ENCODE measurements around the gene DUSP2. TPM values are rescaled to one million over a fixed set of nuclear protein-coding genes. Genes with fewer than 3 reads are reported as not detected.

The DUSP2 gene
- total RNA-seq, 2 experiments from 2014 or later, result 248 to 407 TPM

DNA sequence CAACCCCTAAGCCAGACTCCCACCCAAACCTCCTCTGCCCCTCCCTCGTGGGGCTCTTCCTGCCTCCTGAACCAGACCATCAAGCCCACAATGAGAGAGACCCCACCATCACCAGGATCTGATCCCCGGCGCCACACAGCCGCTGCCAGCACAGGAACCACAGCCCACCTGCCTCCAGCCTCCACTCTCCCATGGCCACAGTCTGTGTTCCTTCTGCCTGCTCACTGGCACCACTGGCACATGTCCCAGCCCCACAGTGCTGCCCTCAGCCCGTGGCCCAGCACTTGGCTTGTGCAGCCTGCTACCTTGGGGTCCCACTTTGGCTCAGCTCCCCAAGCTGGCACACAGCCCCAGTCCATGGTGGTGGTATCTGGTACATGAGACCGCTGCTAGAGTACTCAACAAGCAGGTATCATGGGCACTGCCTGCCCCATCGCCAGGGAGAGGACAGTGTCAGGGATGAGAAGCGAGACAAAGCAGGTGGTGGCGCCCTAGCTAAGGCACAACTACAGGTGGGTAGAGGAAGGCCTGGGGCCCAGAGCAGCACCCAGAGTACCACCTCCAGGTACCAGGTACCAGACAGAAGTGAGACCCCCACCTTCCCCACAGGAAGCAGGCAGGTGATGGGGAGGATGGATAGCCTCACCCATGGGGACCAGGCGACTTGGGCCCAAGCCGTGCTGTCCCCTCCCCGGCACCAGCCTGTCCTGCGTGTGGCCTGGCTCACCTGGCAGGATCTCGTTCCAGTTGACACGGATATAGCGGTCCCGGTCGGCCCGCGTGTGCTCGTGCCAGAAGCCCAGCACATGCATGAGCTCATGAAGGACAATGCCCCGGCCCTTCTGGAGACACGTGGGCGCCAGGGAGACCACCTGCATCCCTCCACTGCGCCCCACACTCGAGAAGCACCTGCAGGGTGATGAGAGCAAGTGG is 13.2 kb downstream of the DUSP2 start:
- POLR2A ChIA-PET, result interaction anchor here (0.6 to 1.0 kb wide), 2 partner anchors 26 to 135 kb away, joined by 3 read pairs; no protein-coding TSS in a partner anchor
- intact Hi-C loops (cut with DNase I, micrococcal nuclease), result no loop called here

DNA sequence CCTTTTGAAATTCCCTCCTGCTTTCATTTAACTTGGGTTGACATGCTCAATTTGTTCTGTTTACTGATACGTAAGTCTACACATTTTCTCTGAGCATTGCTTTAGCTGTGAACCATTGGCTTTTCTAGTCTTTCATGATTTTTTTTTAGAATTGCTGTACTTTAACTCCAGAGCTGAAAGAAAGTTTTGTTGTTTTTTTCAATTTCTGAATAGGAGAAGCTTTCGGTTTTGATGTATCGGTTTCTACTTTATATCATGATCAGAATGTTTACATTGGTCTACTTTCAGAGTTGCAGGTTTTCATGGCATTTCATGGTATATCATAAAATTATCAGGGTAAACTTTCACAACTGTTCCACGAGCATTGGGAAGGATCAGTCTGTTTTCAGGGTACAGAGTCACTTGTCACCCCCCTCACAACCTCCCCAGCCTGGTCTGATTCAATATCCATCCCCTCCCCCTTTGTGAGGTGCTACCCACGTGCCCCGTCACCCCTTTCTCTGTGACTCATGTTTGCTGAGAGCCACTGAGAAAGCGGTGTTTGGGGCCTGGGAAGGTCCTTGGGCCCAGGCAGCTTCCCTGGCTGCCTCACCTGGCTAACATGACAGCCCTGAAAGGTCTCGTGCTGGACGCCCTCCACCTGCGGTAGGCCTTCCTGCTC is 14.0 kb downstream of the DUSP2 start:
- Mint-ChIP-seq H3K4me1 (peaks cover 18% of the 10 kb centered on the region), H3K27me3 (no peaks in the 10 kb centered on the region), H3K36me3 (ENCODE audit: low read depth) (peaks cover 14% of the 10 kb centered on the region), H3K4me3 (peak overlapping the region; percentile 5), H3K9me3 (ENCODE audit: low read depth) (no peaks in the 10 kb centered on the region), H3K27ac (peak overlapping the region; percentile 91)
- ChIA-PET CTCF (interaction anchor here (1.6 to 5.0 kb wide), 5 partner anchors 8 to 139 kb away, joined by 5 to 40 read pairs (median 13); partner anchors contain the start of genes ADRA2B and ASTL), POLR2A (interaction anchor here (0.6 to 1.0 kb wide), 2 partner anchors 27 to 136 kb away, joined by 3 read pairs; no protein-coding TSS in a partner anchor)
- DNase-seq (peak; percentile 76), ATAC-seq (peak; percentile 86)
- intact Hi-C loops (cut with DNase I, micrococcal nuclease), result no loop called here

More for the DNA sequence above, 13.2 kb downstream of the DUSP2 start:
- Mint-ChIP-seq H3K27me3 (no peaks in the 10 kb centered on the region), H3K4me3 (peak overlapping the region; percentile 5), H3K36me3 (ENCODE audit: low read depth) (peaks cover 14% of the 10 kb centered on the region), H3K27ac (peak overlapping the region; percentile 91), H3K9me3 (ENCODE audit: low read depth) (no peaks in the 10 kb centered on the region), H3K4me1 (peaks cover 18% of the 10 kb centered on the region)
- ATAC-seq, result peak; percentile 5
- no peak for DNase-seq
- CTCF ChIA-PET, result interaction anchor here (1.6 to 5.0 kb wide), 3 partner anchors 15 to 140 kb away, joined by 5 to 40 read pairs (median 33); partner anchors contain the start of gene ADRA2B

DNA sequence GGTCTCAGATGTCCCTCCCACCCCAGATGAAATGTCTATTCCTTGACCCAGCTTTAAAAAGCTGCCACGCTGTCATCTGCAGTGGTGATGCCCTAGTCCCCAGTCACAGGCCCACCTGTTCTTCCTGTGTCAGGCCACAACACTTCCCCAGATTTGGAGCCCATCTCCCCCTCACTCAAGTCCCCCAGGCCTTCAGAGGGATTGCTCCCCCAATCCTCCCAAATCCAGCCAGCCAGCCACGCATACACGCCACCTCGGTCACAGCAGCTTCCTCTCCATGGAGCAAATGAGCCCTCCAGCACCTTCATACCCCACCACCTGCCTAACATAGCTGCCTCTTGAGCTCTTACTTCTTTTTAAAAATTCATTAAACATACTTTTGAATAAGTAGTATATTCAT is 14.8 kb downstream of the DUSP2 start:
- Mint-ChIP-seq H3K36me3 (ENCODE audit: low read depth) (peaks cover 16% of the 10 kb centered on the region), H3K27me3 (no peaks in the 10 kb centered on the region), H3K9me3 (ENCODE audit: low read depth) (no peaks in the 10 kb centered on the region), H3K4me3 (no peak overlapping the region), H3K4me1 (peaks cover 18% of the 10 kb centered on the region), H3K27ac (peak overlapping the region; percentile 5)
- intact Hi-C loops (cut with DNase I, micrococcal nuclease), result no loop called here
- ChIA-PET POLR2A (no interaction called here), CTCF (interaction anchor here (0.6 to 5.0 kb wide), 7 partner anchors 9 to 138 kb away, joined by 3 to 40 read pairs (median 9); partner anchors contain the start of genes ADRA2B and ASTL)
- no peak for DNase-seq
- no peak for ATAC-seq

DNA sequence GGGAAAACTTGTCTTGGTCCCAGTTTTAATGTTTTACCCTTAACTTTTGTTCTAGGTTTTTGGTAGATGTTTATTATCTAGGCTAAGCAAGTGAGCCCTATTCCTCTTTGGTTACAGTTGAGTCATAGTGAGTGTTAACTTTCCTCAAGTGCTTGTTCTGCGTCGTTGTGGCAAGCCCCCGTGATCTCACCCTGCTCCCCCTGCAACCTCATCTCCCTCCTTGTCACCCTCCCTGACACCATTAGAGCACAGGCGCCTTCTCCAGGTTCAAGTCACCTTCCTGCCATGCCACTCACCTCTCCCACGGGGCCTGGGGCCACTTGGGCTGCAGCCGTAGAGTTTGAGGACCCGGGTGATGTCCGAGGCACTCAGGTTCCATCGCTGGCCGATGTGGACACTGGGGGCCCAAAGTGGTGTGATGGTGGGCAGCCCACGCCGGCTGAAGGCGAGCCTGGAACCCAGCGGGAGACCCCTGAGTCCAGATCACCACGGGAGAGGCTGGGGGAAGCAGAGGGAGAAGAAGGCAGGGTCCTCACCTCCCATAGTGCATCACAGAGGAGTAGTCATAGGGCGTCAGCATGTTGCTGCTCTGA is 15.6 kb downstream of the DUSP2 start:
- Mint-ChIP-seq H3K36me3 (ENCODE audit: low read depth) (peaks cover 17% of the 10 kb centered on the region), H3K4me3 (no peak overlapping the region), H3K27ac (no peak overlapping the region), H3K9me3 (ENCODE audit: low read depth) (no peaks in the 10 kb centered on the region), H3K27me3 (no peaks in the 10 kb centered on the region), H3K4me1 (peaks cover 18% of the 10 kb centered on the region)
- ATAC-seq, result no peak
- intact Hi-C loops (cut with DNase I, micrococcal nuclease), result no loop called here
- ChIA-PET POLR2A (no interaction called here), CTCF (interaction anchor here (0.5 to 5.0 kb wide), 6 partner anchors 10 to 342 kb away, joined by 3 to 40 read pairs (median 8); partner anchors contain the start of genes ADRA2B and ASTL)
- no peak for DNase-seq

DNA sequence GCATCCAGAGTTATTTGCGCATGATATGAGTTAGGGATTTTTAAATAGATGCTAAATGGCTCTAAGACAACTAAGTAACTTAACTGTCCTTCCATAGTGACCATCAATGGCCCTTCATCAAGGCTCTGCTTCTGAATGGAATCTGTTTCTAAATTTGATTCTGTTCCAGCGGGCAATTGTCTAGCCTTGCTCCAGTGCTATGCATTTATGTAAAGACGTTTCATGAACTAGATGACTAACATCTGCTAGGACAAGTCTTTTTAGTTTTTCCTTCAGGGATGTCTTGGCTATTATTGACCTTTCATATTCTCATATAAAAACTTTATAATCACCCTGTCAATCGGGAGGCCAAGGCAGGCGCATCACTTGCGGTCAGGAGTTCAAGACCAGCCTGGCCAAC is 16.8 kb downstream of the DUSP2 start:
- Mint-ChIP-seq H3K36me3 (ENCODE audit: low read depth) (peaks cover 18% of the 10 kb centered on the region), H3K4me1 (peaks cover 18% of the 10 kb centered on the region), H3K9me3 (ENCODE audit: low read depth) (no peaks in the 10 kb centered on the region), H3K4me3 (no peak overlapping the region), H3K27ac (no peak overlapping the region), H3K27me3 (no peaks in the 10 kb centered on the region)
- ATAC-seq (no peak), DNase-seq (no peak)
- POLR2A ChIA-PET, result no interaction called here
- CTCF ChIA-PET, result no interaction called here
- intact Hi-C loops (cut with DNase I, micrococcal nuclease), result no loop called here

DNA sequence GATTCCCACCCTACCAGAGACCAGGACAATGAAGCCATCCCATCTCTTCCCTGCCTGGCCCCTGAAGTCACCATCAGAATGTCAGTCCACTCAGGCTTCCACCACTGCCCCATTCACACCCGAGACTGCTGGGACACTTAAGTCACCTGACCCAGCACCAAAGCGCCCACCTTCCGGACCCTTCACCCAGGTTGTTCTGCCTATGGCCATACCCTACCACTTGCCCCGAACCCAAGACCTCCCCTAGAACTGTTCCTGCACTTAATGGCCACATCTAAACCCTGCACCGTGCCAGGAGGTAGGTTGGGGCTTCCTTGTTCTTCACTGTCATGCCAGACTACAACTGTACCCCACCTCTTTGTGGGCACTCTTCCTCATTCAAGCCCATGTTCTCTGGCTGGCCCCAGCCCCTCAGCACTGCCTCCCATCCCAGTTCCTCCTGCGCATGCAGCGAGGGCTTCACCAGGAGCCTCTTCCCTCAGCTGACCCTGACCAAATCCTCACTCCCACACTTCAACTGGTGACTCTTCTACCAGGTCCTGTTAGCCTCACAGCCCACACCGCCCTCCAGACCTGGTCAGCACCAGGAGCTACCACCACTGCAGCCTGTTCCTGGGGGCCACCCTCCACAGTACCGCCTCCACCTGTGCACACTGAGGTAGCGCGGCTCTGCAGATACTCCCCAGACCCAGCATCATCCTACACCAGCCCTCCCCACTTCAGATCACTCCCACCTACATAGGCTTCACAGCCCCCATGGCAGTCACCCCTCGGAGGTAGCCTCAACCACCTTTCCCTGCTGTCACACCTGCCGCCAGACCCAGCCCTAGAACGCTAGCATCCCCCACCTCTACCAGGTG is 20.6 kb downstream of the DUSP2 start:
- DNase-seq (no peak), ATAC-seq (no peak)
- H3K27me3 Mint-ChIP-seq, result peaks cover 22% of the 10 kb centered on the region
- intact Hi-C loops (cut with DNase I, micrococcal nuclease), result no loop called here
- H3K27ac Mint-ChIP-seq, result no peak overlapping the region
- H3K4me3 Mint-ChIP-seq, result no peak overlapping the region
- peaks cover 11% of the 10 kb centered on the region for H3K36me3 Mint-ChIP-seq (ENCODE audit: low read depth)
- CTCF ChIA-PET, result interaction anchor here (1.4 kb wide), 1 partner anchor 132 kb away, joined by 3 read pairs; no protein-coding TSS in a partner anchor
- H3K4me1 Mint-ChIP-seq, result no peaks in the 10 kb centered on the region
- POLR2A ChIA-PET, result interaction anchor here (0.6 kb wide), 1 partner anchor 75 kb away, joined by 6 read pairs; no protein-coding TSS in a partner anchor
- H3K9me3 Mint-ChIP-seq (ENCODE audit: low read depth), result no peaks in the 10 kb centered on the region

DNA sequence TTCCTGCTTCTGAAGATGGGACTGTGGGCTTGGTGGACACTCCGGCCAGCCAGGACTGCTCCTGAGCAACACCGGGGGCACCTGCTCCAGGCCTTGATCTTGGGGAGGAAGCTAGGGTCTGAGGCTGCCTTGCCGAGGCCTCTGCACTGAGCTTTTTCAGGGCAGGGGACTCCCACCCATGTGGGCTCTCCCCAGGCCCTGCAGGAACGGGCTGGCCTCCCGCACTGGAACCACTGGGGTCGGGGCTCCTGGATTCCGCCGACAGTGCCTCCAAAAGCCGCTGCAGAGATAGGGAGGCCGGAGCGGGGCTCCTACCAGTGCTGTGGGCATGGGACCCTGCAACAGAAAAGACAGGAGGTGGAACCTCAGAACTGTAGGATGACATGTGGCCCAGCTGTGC is 21.3 kb downstream of the DUSP2 start:
- Mint-ChIP-seq H3K36me3 (ENCODE audit: low read depth) (peaks cover 7% of the 10 kb centered on the region), H3K9me3 (ENCODE audit: low read depth) (no peaks in the 10 kb centered on the region), H3K27me3 (peaks cover 28% of the 10 kb centered on the region), H3K27ac (no peak overlapping the region), H3K4me1 (no peaks in the 10 kb centered on the region), H3K4me3 (no peak overlapping the region)
- POLR2A ChIA-PET, result interaction anchor here (0.6 kb wide), 1 partner anchor 76 kb away, joined by 6 read pairs; no protein-coding TSS in a partner anchor
- CTCF ChIA-PET, result interaction anchor here (1.4 kb wide), 1 partner anchor 131 kb away, joined by 3 read pairs; no protein-coding TSS in a partner anchor
- intact Hi-C loops (cut with DNase I, micrococcal nuclease), result no loop called here
- no peak for ATAC-seq
- DNase-seq, result no peak

DNA sequence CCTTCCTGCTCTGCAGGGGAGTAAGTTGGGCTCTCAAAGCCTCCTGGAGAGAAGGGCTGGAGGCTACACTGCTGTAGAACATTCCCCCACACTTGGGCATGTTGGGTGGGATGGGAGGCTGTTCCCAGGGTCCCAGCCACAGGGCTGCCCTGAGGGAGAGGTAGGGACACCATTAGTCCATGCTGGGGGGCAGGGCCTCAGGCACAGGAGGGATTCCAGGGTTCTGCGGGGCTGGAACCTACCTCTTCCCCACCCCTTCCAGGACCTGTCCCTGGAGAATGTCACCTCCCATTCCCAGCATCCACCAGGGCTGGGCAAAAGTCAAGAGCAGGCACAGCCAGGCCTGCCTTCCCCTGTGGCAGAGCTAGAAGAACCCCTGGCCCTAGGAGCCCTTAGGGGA is 21.9 kb downstream of the DUSP2 start:
- CTCF ChIA-PET, result interaction anchor here (1.4 kb wide), 1 partner anchor 130 kb away, joined by 3 read pairs; no protein-coding TSS in a partner anchor
- intact Hi-C loops (cut with DNase I, micrococcal nuclease), result no loop called here
- H3K9me3 Mint-ChIP-seq (ENCODE audit: low read depth), result no peaks in the 10 kb centered on the region
- DNase-seq, result no peak
- H3K4me1 Mint-ChIP-seq, result no peaks in the 10 kb centered on the region
- ATAC-seq, result no peak
- no peak overlapping the region for H3K27ac Mint-ChIP-seq
- H3K27me3 Mint-ChIP-seq, result peaks cover 30% of the 10 kb centered on the region
- H3K36me3 Mint-ChIP-seq (ENCODE audit: low read depth), result peaks cover 7% of the 10 kb centered on the region
- no peak overlapping the region for H3K4me3 Mint-ChIP-seq
- POLR2A ChIA-PET, result no interaction called here

DNA sequence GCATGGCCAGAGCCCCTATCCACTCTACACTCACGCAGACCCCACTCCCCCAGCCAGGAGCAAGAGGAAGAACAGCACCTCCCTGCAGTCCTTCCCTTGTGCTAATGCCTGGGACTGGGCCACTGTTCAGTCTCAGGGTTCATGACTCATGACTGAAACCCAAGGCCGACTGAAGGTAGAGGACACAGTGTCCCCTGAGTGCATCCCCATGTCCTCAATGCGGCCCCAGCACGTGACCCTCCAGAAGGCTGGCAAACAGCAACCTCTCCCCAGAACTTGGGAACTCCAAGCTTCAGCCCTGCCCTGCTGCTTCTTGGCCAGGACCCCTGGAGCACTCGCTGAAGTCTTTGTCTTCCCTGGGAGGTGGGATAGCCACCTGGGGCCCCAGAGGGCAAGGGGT is 22.8 kb downstream of the DUSP2 start:
- CTCF ChIA-PET, result no interaction called here
- ATAC-seq, result no peak
- peaks cover 7% of the 10 kb centered on the region for H3K4me1 Mint-ChIP-seq

DNA sequence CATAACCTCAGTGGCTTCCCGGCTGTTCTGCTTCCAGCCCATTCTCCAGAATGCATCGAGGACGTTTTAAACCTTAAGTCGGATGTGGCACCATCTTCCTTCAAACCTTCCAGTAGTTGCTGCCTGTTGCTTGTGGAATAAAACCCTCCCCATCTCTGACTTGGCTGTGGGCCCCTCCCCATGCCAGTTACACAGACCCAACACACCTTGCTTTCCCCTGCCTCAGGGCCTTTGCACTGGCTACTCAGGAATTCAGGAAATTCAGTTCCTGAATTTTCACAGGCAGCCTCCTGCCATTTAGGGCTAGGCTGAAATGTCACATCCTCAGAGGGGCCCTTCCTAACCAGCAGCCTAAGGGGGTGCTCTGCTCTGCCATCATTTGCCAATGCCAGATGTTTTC is 23.8 kb downstream of the DUSP2 start:
- peaks cover 4% of the 10 kb centered on the region for H3K36me3 Mint-ChIP-seq (ENCODE audit: low read depth)
- peaks cover 7% of the 10 kb centered on the region for H3K4me1 Mint-ChIP-seq
- no peak for DNase-seq
- H3K4me3 Mint-ChIP-seq, result no peak overlapping the region
- no peaks in the 10 kb centered on the region for H3K9me3 Mint-ChIP-seq (ENCODE audit: low read depth)
- no peak overlapping the region for H3K27ac Mint-ChIP-seq
- CTCF ChIA-PET, result no interaction called here
- intact Hi-C loops (cut with DNase I, micrococcal nuclease), result no loop called here
- H3K27me3 Mint-ChIP-seq, result peaks cover 30% of the 10 kb centered on the region
- no peak for ATAC-seq
- POLR2A ChIA-PET, result no interaction called here

More for the DNA sequence above, 22.8 kb downstream of the DUSP2 start:
- POLR2A ChIA-PET, result no interaction called here
- Mint-ChIP-seq H3K36me3 (ENCODE audit: low read depth) (peaks cover 6% of the 10 kb centered on the region), H3K27me3 (peaks cover 30% of the 10 kb centered on the region), H3K27ac (no peak overlapping the region), H3K9me3 (ENCODE audit: low read depth) (no peaks in the 10 kb centered on the region), H3K4me3 (no peak overlapping the region)
- DNase-seq, result no peak
- intact Hi-C loops (cut with DNase I, micrococcal nuclease), result no loop called here

All from activated CD4-positive, alpha-beta T cell treated with anti-CD3 and anti-CD28 coated beads for 36 hours (primary cell).